HepG2 (cell line): ENCODE results near the gene FDXR. TPM values are rescaled to one million over a fixed set of nuclear protein-coding genes. Genes with fewer than 3 reads are reported as not detected.

Source experiments
- ASH2L ChIP-seq: fragments of 300-600, 200-600 bp; sonication (generic); IDR thresholded peaks from 2 replicates; pipeline ENCODE4 v1.7.0; 2017; ENCODE audit warnings: low read depth, mild to moderate bottlenecking, moderate library complexity, mixed read lengths, low read length; ENCODE audit not compliant: insufficient read length
- BCL3 ChIP-seq: sonication (generic); formaldehyde crosslinking; IDR thresholded peaks from 2 replicates; pipeline ENCODE4 v1.5.1; 2020; ENCODE audit warnings: mild to moderate bottlenecking, missing genetic modification reagents, moderate library complexity
- BCL6 ChIP-seq: IDR thresholded peaks from 2 replicates; pipeline ENCODE4 v1.6.1; 2016; ENCODE audit warnings: missing genetic modification reagents, missing compliant biosample characterization
- MEIS2 ChIP-seq: sonication (generic); formaldehyde crosslinking; IDR thresholded peaks from 2 replicates; pipeline ENCODE4 v1.9.0; 2021; ENCODE audit warnings: mild to moderate bottlenecking, missing genetic modification reagents
- MTERF4 ChIP-seq: sonication (generic); formaldehyde crosslinking; IDR thresholded peaks from 2 replicates; pipeline ENCODE4 v1.8.0; 2023; ENCODE audit warnings: mild to moderate bottlenecking, missing genetic modification reagents
- MYC ChIP-seq: sonication (generic); formaldehyde crosslinking; IDR thresholded peaks from 2 replicates; pipeline ENCODE4 v1.9.0; 2021; ENCODE audit warnings: missing genetic modification reagents, borderline replicate concordance
- NAIF1 ChIP-seq: sonication (generic); formaldehyde crosslinking; IDR thresholded peaks from 2 replicates; pipeline ENCODE4 v1.5.0; 2020; ENCODE audit warnings: mild to moderate bottlenecking, missing genetic modification reagents, borderline replicate concordance
- NCOA1 ChIP-seq: sonication (generic); formaldehyde crosslinking; IDR thresholded peaks from 2 replicates; pipeline ENCODE4 v1.9.0; 2021; ENCODE audit warnings: missing genetic modification reagents
- NFE2 ChIP-seq: sonication (generic); formaldehyde crosslinking; IDR thresholded peaks from 2 replicates; pipeline ENCODE4 v1.4.0; 2020; ENCODE audit warnings: missing genetic modification reagents
- NR3C1 ChIP-seq: sonication (generic); formaldehyde crosslinking; IDR thresholded peaks from 2 replicates; pipeline ENCODE4 v1.4.0; 2020; ENCODE audit warnings: missing genetic modification reagents
- RELA ChIP-seq: sonication (generic); formaldehyde crosslinking; IDR thresholded peaks from 2 replicates; pipeline ENCODE4 v1.4.0; 2020; ENCODE audit warnings: missing genetic modification reagents
- TCF12 ChIP-seq, 2 experiments: fragments of 450-650 bp in 1 of 2; sonication (generic) in 1 of 2; formaldehyde crosslinking in 1 of 2; IDR thresholded peaks; 2 replicates each; pipeline versions ENCODE4 v1.6.1 to v1.8.0; 2017 to 2022; ENCODE audit warnings: antibody characterized with exemption in 1 of 2, mild to moderate bottlenecking in 1 of 2, missing genetic modification reagents in 1 of 2, moderate library complexity in 1 of 2
- XRCC5 ChIP-seq: fragments of 200-400 bp; formaldehyde crosslinking; optimal IDR thresholded peaks from 2 replicates; pipeline ENCODE3; 2017; ENCODE audit warnings: mild to moderate bottlenecking, low read length
- ZBTB26 ChIP-seq: IDR thresholded peaks from 2 replicates; pipeline ENCODE4 v1.6.1; 2016; ENCODE audit warnings: missing compliant biosample characterization, missing genetic modification reagents, borderline replicate concordance
- ZEB1 ChIP-seq: IDR thresholded peaks from 2 replicates; pipeline ENCODE4 v1.6.1; 2012; ENCODE audit warnings: mild to moderate bottlenecking, low read depth, inconsistent platforms; ENCODE audit not compliant: insufficient replicate concordance
- ZNF10 ChIP-seq: sonication (generic); formaldehyde crosslinking; IDR thresholded peaks from 2 replicates; pipeline ENCODE4 v1.4.0; 2020; ENCODE audit warnings: mild to moderate bottlenecking, low read depth, missing genetic modification reagents, borderline replicate concordance
- ZNF251 ChIP-seq: sonication (generic); formaldehyde crosslinking; IDR thresholded peaks from 2 replicates; pipeline ENCODE4 v1.9.0; 2021; ENCODE audit warnings: mild to moderate bottlenecking, missing genetic modification reagents
- ZNF350 ChIP-seq: sonication (generic); formaldehyde crosslinking; IDR thresholded peaks from 2 replicates; pipeline ENCODE4 v1.4.0; 2020; ENCODE audit warnings: mild to moderate bottlenecking, low read depth, missing genetic modification reagents, borderline replicate concordance
- ZNF441 ChIP-seq: sonication (generic); formaldehyde crosslinking; IDR thresholded peaks from 2 replicates; pipeline ENCODE4 v1.7.0; 2021; ENCODE audit warnings: missing genetic modification reagents, borderline replicate concordance
- ZNF503 ChIP-seq: sonication (generic); formaldehyde crosslinking; IDR thresholded peaks from 2 replicates; pipeline ENCODE4 v1.4.0; 2020; ENCODE audit warnings: missing genetic modification reagents
- ZNF724P ChIP-seq: sonication (generic); formaldehyde crosslinking; IDR thresholded peaks from 2 replicates; pipeline ENCODE4 v1.8.0; 2022; ENCODE audit warnings: missing genetic modification reagents, borderline replicate concordance
- ZNF747 ChIP-seq: sonication (generic); formaldehyde crosslinking; IDR thresholded peaks from 2 replicates; pipeline ENCODE4 v1.8.1; 2023; ENCODE audit warnings: missing genetic modification reagents, mild to moderate bottlenecking, borderline replicate concordance
- ZNF878 ChIP-seq: sonication (generic); formaldehyde crosslinking; IDR thresholded peaks from 2 replicates; pipeline ENCODE4 v1.8.1; 2023; ENCODE audit warnings: mild to moderate bottlenecking, missing genetic modification reagents, moderate library complexity
- ZSCAN30 ChIP-seq: sonication (generic); formaldehyde crosslinking; IDR thresholded peaks from 2 replicates; pipeline ENCODE4 v1.5.0; 2020; ENCODE audit warnings: mild to moderate bottlenecking, missing genetic modification reagents
- polyA plus RNA-seq, 8 experiments: library from polyadenylated mRNA; depleted of rRNA in 3 of 8; stranded (reverse) in 7 of 8; unstranded in 1 of 8; fragments of >200 nt; fragmentation: Illumina TruSeq in 4 of 8; extraction: Trizol in 4 of 8; gene quantifications; 2 replicates each; pipeline versions ENCODE4 v1.2.1 to v1.2.3, GENCODE V29; 2011 to 2016; ENCODE audit warnings: low read depth in 4 of 8, missing spikeins in 1 of 8, mixed read lengths in 1 of 8; ENCODE audit not compliant: insufficient read depth in 1 of 8
- total RNA-seq, 5 experiments: library from RNA; depleted of rRNA; stranded (reverse); fragments of >200 nt; fragmentation: Illumina TruSeq; extraction: Trizol; gene quantifications; 2 replicates each; pipeline ENCODE4 v1.2.3, GENCODE V29; 2016; ENCODE audit warnings: low read depth in 1 of 5

The FDXR gene
- total and polyA plus RNA-seq, 2 of the 13 experiments (the other 11 are each of a cell fraction or from before 2014, with no cell fraction given) = 23.4 to 116 TPM

- no peak for TF ChIP-seq BCL3 (CRISPR knock-in tag)
- TF ChIP-seq ZNF878 (CRISPR knock-in tag) = 0 out of 2 replicates have a peak, but pooled peaks have one; percentile 71
- no peak for TF ChIP-seq TCF12 (IDR thresholded peaks at IDR 0.05)
- no peak for TF ChIP-seq TCF12 (CRISPR knock-in tag; IDR thresholded peaks at IDR 0.05)
- TF ChIP-seq ZNF747 (CRISPR knock-in tag) = peak; percentile 19; the same call in 1 of the 2 replicates
- no peak for TF ChIP-seq ZNF10 (CRISPR knock-in tag)
- TF ChIP-seq ZNF441 (CRISPR knock-in tag) = no peak
- no peak for TF ChIP-seq MYC (CRISPR knock-in tag)
- peak; percentile 75; the same call in 1 of the 2 replicates for TF ChIP-seq MTERF4
- TF ChIP-seq NR3C1 (CRISPR knock-in tag) = no peak
- TF ChIP-seq ZBTB26 (CRISPR knock-in tag) = peak; percentile 79; the same call in 1 of the 2 replicates
- no peak for TF ChIP-seq RELA (CRISPR knock-in tag)
- no peak for TF ChIP-seq NFE2 (CRISPR knock-in tag)
- TF ChIP-seq MEIS2 (CRISPR knock-in tag) = peak; percentile 59; the same call in 1 of the 2 replicates
- TF ChIP-seq NAIF1 (CRISPR knock-in tag) = no peak; the same call in 1 of the 2 replicates
- TF ChIP-seq ZNF503 (CRISPR knock-in tag) = 0 out of 2 replicates have a peak, but pooled peaks have one; percentile 40
- TF ChIP-seq ASH2L = peak; percentile 85
- TF ChIP-seq ZNF251 (CRISPR knock-in tag) = no peak
- peak; percentile 58; the same call in 1 of the 2 replicates for TF ChIP-seq ZNF350 (CRISPR knock-in tag)
- peak; percentile 73 for TF ChIP-seq ZEB1
- TF ChIP-seq BCL6 (CRISPR knock-in tag) = 0 out of 2 replicates have a peak, but pooled peaks have one; percentile 35
- no peak; the same call in 1 of the 2 replicates for TF ChIP-seq ZSCAN30 (CRISPR knock-in tag)
- TF ChIP-seq XRCC5 = peak; percentile 76
- TF ChIP-seq ZNF724P = 0 out of 2 replicates have a peak, but pooled peaks have one; percentile 15
- no peak for TF ChIP-seq NCOA1 (CRISPR knock-in tag)
These were observed 461 bp upstream of the FDXR start (continued) for GRCh38 chr17:74873037-74873873.
